Activated naive CD4-positive, alpha-beta T cell treated with anti-CD3 and anti-CD28 coated beads, Interleukin-2, amount 50 U/mL, for 72 hours (primary cell): Measurements from ENCODE around the gene PRR35. TPM values are rescaled to one million over a fixed set of nuclear protein-coding genes. Genes with fewer than 3 reads are reported as not detected.
A peak's percentile ranks its signal among the peaks of the same experiment; 100 is the strongest.

ENCODE experiments used
- ATAC-seq, 2 donors: fragments of 150-1000 bp; cut with Tn5 transposase; 2 replicates each; pipeline ENCODE4 v1.10.0; 2021; ENCODE audit warnings: mild to moderate bottlenecking in 2 of 2, moderate library complexity in 2 of 2
- DNase-seq, 2 donors: peaks; one replicate each; pipeline ENCODE4 v3.0.0; 2021 to 2022; ENCODE audit warnings: low spot score in 2 of 2
- H3K27ac Mint-ChIP-seq, 2 donors: one replicate each; pipeline ENCODE4 v1.8.0; 2022; ENCODE audit warnings: mild to moderate bottlenecking in 2 of 2, mixed read lengths in 2 of 2
- H3K36me3 Mint-ChIP-seq, 2 donors: one replicate each; pipeline ENCODE4 v1.8.0; 2022; ENCODE audit warnings: mixed read lengths in 2 of 2
- H3K9me3 Mint-ChIP-seq, 2 donors: one replicate each; pipeline ENCODE4 v1.8.0; 2022; ENCODE audit warnings: mixed read lengths in 2 of 2
- total RNA-seq, 2 donors: library from RNA; stranded (reverse); gene quantifications; one replicate each; pipeline ENCODE4 v1.2.3, GENCODE V29; 2022

The PRR35 gene
- total RNA-seq, 2 donors from 2014 or later, result not detected

GRCh38 chr16:580141-580945 is 20.1 kb downstream of the PRR35 start:
- no peaks in the 10 kb centered on the region for H3K9me3 Mint-ChIP-seq
- no peak for ATAC-seq
- H3K36me3 Mint-ChIP-seq, result no peaks in the 10 kb centered on the region
- no peak overlapping the region for H3K27ac Mint-ChIP-seq
- no peak for DNase-seq

- H3K36me3 Mint-ChIP-seq, result no peaks in the 10 kb centered on the region
- no peak for DNase-seq
- no peak overlapping the region for H3K27ac Mint-ChIP-seq
- no peak for ATAC-seq
- H3K9me3 Mint-ChIP-seq, result no peaks in the 10 kb centered on the region
These were observed 20.8 kb downstream of the PRR35 start for GRCh38 chr16:580946-581498.

DNA sequence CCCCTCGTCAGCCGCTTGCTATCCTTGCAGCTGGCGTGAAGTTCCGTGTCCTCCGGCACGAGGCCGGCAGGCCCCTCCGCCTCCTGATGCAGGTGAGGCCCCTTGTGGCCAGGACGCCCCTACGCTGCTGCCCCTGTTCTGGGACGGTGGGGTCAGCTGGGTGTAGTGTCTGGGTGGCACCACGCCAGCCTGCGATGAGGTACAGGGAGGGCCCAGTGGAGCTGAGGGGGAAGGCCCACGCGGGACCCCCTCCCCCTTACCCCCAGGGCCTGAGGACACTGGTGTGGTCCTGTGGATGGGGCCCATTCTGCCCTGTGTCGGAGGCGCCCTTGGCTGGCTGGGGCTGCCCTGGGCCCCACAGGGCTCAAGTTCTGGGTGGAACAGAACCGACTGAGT is 22.0 kb downstream of the PRR35 start:
- ATAC-seq (no peak), DNase-seq (no peak)
- H3K27ac Mint-ChIP-seq, result no peak overlapping the region
- H3K9me3 Mint-ChIP-seq, result no peaks in the 10 kb centered on the region
- peaks cover 0 to under 1% of the 10 kb centered on the region in 2 donors for H3K36me3 Mint-ChIP-seq

- DNase-seq, result no peak
- H3K27ac Mint-ChIP-seq, result no peak overlapping the region
- ATAC-seq, result no peak
- peaks cover 0 to 4% of the 10 kb centered on the region in 2 donors for H3K36me3 Mint-ChIP-seq
- H3K9me3 Mint-ChIP-seq, result no peaks in the 10 kb centered on the region
These were observed 22.6 kb downstream of the PRR35 start for GRCh38 chr16:582614-583331.

GRCh38 chr16:583470-583814 is 23.2 kb downstream of the PRR35 start:
- Mint-ChIP-seq H3K27ac (no peak overlapping the region), H3K9me3 (no peaks in the 10 kb centered on the region), H3K36me3 (peaks cover 6 to 7% of the 10 kb centered on the region in 2 donors)
- ATAC-seq, result no peak
- DNase-seq, result no peak

- Mint-ChIP-seq H3K27ac (no peak overlapping the region), H3K9me3 (no peaks in the 10 kb centered on the region), H3K36me3 (peaks cover 9 to 10% of the 10 kb centered on the region in 2 donors)
- DNase-seq (no peak), ATAC-seq (no peak)
These were observed 23.8 kb downstream of the PRR35 start for GRCh38 chr16:583815-584591.

- peaks cover 9 to 10% of the 10 kb centered on the region in 2 donors for H3K36me3 Mint-ChIP-seq
- ATAC-seq (no peak), DNase-seq (no peak)
- peak overlapping the region in 1 of 2 donors; percentile 32 for H3K27ac Mint-ChIP-seq
- no peaks in the 10 kb centered on the region for H3K9me3 Mint-ChIP-seq
These were observed 25.2 kb downstream of the PRR35 start for GRCh38 chr16:585351-585750.

GRCh38 chr16:586047-586644 is 26.0 kb downstream of the PRR35 start:
- Mint-ChIP-seq H3K36me3 (peaks cover 10 to 16% of the 10 kb centered on the region in 2 donors), H3K9me3 (no peaks in the 10 kb centered on the region), H3K27ac (peak overlapping the region; percentile 47 to 94)
- no peak for ATAC-seq
- no peak for DNase-seq

DNA sequence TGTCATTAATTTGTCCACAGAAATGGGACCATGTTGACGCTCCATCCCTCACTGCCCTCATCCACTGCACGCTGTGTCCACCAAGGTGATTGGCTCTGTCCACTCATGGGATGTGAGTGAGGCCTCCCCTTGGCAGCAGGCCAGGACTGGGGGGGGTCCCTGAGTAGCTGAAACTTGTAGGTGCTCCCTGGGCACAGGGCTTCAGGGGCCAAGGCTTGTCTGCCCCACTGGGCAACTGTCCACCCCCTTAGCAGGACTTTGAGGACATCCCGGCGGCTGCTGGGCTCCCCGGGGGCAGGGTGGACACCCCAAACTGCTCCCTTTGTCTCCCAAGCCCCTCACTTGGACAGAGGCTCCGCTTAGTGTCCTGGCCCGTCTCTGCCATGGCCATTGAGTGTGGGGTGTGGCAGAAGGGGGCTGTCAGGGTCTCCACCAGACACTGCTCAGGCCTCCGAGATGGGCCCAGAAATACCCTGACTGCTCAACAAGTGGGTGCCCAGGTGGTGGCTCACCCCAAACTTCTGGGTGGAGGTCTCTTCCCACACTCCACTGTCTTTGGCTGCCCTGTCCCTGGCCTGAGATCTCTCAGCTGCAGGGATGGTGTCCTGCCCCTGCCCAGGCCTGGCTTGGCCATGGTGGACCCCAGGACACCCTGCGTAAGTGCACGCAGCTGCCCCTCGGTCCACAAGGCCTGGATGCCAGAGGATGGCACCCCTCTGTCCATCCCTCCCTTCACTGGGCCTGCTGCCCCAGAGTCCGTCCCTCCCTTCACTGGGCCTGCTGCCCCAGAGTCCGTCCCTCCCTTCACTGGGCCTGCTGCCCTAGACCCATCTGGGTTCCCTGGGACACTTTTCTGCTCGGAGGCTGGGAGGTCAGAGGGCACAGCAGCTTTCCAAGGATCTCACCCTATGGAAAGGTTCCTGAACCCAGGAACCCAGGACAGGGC is 26.7 kb downstream of the PRR35 start:
- peak overlapping the region; percentile 94 to 95 for H3K27ac Mint-ChIP-seq
- H3K36me3 Mint-ChIP-seq, result peaks cover 10 to 17% of the 10 kb centered on the region in 2 donors
- ATAC-seq, result no peak
- no peaks in the 10 kb centered on the region for H3K9me3 Mint-ChIP-seq
- no peak for DNase-seq

DNA sequence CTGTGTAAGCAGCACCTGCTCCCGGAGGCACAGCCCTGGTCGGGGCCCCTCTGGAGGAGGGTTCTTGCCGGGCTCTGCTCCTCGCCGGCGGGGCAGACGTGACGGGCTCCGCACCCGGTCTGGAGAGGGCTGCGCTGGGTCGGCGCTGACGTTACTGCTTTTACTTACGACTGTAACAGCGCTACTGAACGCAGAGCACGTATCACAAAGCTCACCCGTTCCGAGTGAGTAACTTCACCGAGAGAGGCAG is 28.4 kb downstream of the PRR35 start:
- Mint-ChIP-seq H3K36me3 (peaks cover 10 to 17% of the 10 kb centered on the region in 2 donors), H3K9me3 (no peaks in the 10 kb centered on the region), H3K27ac (peak overlapping the region; percentile 94 to 98)
- DNase-seq (peak in 1 of 2 donors; percentile 64), ATAC-seq (peak; percentile 17 to 27)

DNA sequence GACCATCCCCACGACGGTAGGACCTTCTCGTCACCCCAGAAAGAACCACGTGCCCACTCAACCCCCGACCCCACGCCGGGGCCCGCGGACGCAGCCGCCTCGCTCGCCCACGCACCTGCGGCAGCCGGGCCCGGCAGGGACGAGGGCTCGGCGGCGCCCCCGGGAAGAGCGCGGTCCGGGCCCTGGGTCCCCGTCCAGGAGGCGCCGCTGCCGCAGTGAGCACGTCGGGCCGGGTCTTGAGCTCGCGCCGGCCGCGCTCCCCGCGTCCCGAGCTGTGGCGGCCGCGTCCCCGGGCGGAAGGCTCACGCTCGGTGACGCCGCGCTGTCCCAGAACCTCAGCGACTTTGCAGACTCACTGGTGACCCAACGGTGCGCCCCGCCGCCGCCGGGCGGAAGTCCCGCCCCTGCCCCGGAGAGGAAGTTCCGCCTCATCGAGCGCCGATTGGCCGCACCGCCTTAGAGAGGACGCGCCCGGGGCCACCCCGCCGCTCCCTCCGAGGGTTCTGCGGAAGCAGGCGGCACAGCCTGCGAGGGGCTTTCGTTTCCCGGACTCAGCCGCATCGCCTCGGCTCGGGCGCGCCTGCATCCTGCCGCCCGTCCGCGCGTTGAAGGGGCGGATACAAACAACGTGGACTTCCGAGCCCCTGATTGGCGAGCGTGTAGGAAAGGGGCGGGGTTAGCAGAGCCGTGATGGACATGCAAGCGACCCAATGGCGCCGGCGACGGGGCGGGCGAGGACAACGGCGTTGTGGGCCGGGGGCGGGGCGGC is 28.9 kb downstream of the PRR35 start:
- Mint-ChIP-seq H3K36me3 (peaks cover 10 to 17% of the 10 kb centered on the region in 2 donors), H3K27ac (peak overlapping the region; percentile 94 to 98), H3K9me3 (no peaks in the 10 kb centered on the region)
- DNase-seq (peak; percentile 99), ATAC-seq (peak; percentile 80)

- peak within 1 kb of the TSS; percentile 94 to 98 for H3K27ac Mint-ChIP-seq
- H3K36me3 Mint-ChIP-seq, result peaks cover 10 to 17% of the 10 kb centered on the region in 2 donors
- ATAC-seq (peak; percentile 86 to 87), DNase-seq (peak; percentile 98 to 99)
- H3K9me3 Mint-ChIP-seq, result no peaks in the 10 kb centered on the region
These were observed 29.5 kb downstream of the PRR35 start, which contains the start of gene RAB40C for GRCh38 chr16:589658-590187. RAB40C (plus strand) TSS chr16:590066; CDS start chr16:590292, 226 bp downstream.

DNA sequence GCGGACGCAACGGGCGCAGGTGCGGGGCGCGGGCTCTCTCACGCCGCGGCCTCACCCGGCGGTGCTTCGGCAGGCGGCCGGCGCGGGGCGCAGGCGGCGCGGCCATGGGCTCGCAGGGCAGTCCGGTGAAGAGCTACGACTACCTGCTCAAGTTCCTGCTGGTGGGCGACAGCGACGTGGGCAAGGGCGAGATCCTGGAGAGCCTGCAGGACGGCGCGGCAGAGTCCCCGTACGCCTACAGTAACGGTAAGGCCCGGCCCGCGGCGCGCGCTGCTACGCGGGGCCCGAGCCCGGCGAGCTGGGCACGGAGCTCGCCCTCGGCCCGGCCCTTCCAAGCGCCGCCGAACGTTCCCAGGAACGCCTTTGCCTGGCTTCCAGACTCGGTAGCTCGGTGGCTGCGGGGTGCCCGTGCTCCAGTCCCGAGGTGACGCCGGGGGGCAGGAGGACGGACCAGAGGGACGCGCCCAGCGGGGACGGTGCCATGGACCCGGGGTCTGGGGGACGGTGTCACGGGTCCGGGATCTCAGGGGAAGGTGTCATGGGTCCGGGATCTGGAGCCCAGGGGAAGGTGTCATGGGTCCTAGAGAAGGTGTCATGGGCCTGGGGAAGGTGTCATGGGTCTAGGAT is 30.1 kb downstream of the PRR35 start:
- ATAC-seq (no peak), DNase-seq (peak in 1 of 2 donors; percentile 65)
- peak overlapping the region; percentile 90 to 94 for H3K27ac Mint-ChIP-seq
- no peaks in the 10 kb centered on the region for H3K9me3 Mint-ChIP-seq
- H3K36me3 Mint-ChIP-seq, result peaks cover 10 to 17% of the 10 kb centered on the region in 2 donors

GRCh38 chr16:590815-591200 is 30.6 kb downstream of the PRR35 start:
- H3K27ac Mint-ChIP-seq, result peak overlapping the region; percentile 77 to 90
- ATAC-seq, result no peak
- no peak for DNase-seq

More at GRCh38 chr16:590815-591200, 30.6 kb downstream of the PRR35 start:
- H3K9me3 Mint-ChIP-seq, result no peaks in the 10 kb centered on the region
- H3K36me3 Mint-ChIP-seq, result peaks cover 10 to 17% of the 10 kb centered on the region in 2 donors
